ENCODE results near the gene SLITRK6.
"Not testable (repeated sequence)": the region's sequence is repeated elsewhere in the genome, so short reads cannot be mapped to it uniquely, and the experiment has no call there.

The SLITRK6 gene

GRCh38 chr13:85799097-85799582, at the start of gene SLITRK6:
SLITRK6 (minus strand) TSS chr13:85799419; CDS start chr13:85796508, 2,911 bp downstream.
- no peak for DNase-seq (ENCODE audit: low spot score)

- no peak for DNase-seq (ENCODE audit: low spot score)
Observed at GRCh38 chr13:85847012-85847411, 47.8 kb upstream of the SLITRK6 start.

GRCh38 chr13:85841427-85841826, 42.2 kb upstream of the SLITRK6 start:
- no peak for DNase-seq (ENCODE audit: low spot score)

- no peak for DNase-seq (ENCODE audit: low spot score)
Observed at GRCh38 chr13:85833921-85834320, 34.7 kb upstream of the SLITRK6 start.

- no peak for DNase-seq (ENCODE audit: low spot score)
Observed at GRCh38 chr13:85828094-85828684, 29.0 kb upstream of the SLITRK6 start.

GRCh38 chr13:85825454-85825853, 26.2 kb upstream of the SLITRK6 start:
- no peak for DNase-seq (ENCODE audit: low spot score)

- DNase-seq (ENCODE audit: low spot score): no peak
Observed at GRCh38 chr13:85823832-85824231, 24.6 kb upstream of the SLITRK6 start.

GRCh38 chr13:85819513-85819912, 20.3 kb upstream of the SLITRK6 start:
- no peak for DNase-seq (ENCODE audit: low spot score)

- no peak for DNase-seq (ENCODE audit: low spot score)
Observed at GRCh38 chr13:85816413-85816812, 17.2 kb upstream of the SLITRK6 start.

GRCh38 chr13:85812282-85812681, 13.1 kb upstream of the SLITRK6 start:
- no peak for DNase-seq (ENCODE audit: low spot score)

GRCh38 chr13:85808811-85809210, 9.6 kb upstream of the SLITRK6 start:
- DNase-seq (ENCODE audit: low spot score): no peak

- DNase-seq (ENCODE audit: low spot score): no peak
Observed at GRCh38 chr13:85806553-85807175, 7.4 kb upstream of the SLITRK6 start.

GRCh38 chr13:85798556-85798955, 663 bp downstream of the SLITRK6 start:
- no peak for DNase-seq (ENCODE audit: low spot score)

GRCh38 chr13:85797311-85797710, 1.9 kb downstream of the SLITRK6 start:
- DNase-seq (ENCODE audit: low spot score): no peak

GRCh38 chr13:85785205-85785604, 14.0 kb downstream of the SLITRK6 start:
- DNase-seq (ENCODE audit: low spot score): no peak

- no peak for DNase-seq (ENCODE audit: low spot score)
Observed at GRCh38 chr13:85772367-85772766, 26.9 kb downstream of the SLITRK6 start.

GRCh38 chr13:85771856-85772255, 27.4 kb downstream of the SLITRK6 start:
- no peak for DNase-seq (ENCODE audit: low spot score)

- DNase-seq (ENCODE audit: low spot score): no peak
Observed at GRCh38 chr13:85768946-85769345, 30.3 kb downstream of the SLITRK6 start.

- no peak for DNase-seq (ENCODE audit: low spot score)
Observed at GRCh38 chr13:85755123-85755522, 44.1 kb downstream of the SLITRK6 start.

- not testable (repeated sequence) for DNase-seq (ENCODE audit: low spot score)
Observed at GRCh38 chr13:85743201-85743770, 55.9 kb downstream of the SLITRK6 start.

All from CD4-positive, alpha-beta T cell treated with Interleukin-6 at 100 ng/mL for 8 hours (primary cell).